NCI-H524 treated with DMSO at 0.1 percent for 48 hours (cell line): ENCODE data around the gene PFKP.

Source experiments
- DNase-seq: peaks from one replicate; lab custom pipeline; 2025; lab: John Stamatoyannopoulos, UW

Gene PFKP

GRCh38 chr10:3046981-3047547, 20.3 kb upstream of the PFKP start:
- DNase-seq = no peak

- DNase-seq = no peak
Observed at GRCh38 chr10:3047596-3047995, 19.8 kb upstream of the PFKP start.

GRCh38 chr10:3048119-3049019, 19.0 kb upstream of the PFKP start:
- DNase-seq = no peak

DNA sequence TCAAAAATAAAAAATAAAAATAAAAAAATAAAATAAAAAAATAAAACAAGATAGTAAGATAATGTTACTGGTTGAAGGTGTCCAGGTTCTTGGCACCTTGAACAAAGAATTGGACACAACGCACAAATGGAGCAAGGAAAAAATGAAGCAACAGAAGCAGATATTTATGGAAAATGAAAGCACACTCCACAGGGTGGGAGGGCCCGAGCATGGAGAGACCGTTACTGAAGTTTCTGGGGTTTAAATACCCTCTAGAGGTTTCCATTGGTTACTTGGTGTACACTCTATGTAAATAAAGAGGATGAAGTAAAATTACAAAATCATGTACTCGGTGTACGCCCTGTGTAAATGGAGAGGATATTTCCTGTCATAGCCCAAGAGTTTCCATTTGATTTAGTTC, 15.7 kb upstream of the PFKP start:
- DNase-seq = no peak

DNA sequence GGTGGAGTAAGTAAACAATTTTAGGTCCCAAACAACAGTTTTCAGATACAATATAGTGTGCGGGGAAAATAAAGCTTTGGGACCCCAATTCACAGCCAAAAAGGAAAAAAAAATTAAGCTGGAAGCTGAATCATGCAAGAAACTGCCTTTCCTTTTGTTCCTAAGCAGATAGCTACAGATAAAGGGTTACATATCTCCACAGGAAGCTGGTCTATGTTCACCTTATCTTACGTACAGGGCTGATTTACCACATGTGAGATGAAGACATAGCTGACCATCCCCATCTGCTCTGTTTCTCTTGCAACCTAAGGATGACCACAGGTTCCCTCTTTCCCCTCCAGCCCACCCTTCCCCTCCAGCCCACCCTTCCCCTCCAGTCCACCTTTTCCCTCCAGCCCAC, 14.2 kb upstream of the PFKP start:
- no peak for DNase-seq

GRCh38 chr10:3054183-3054850, 13.0 kb upstream of the PFKP start:
- no peak for DNase-seq

GRCh38 chr10:3054851-3055199, 12.5 kb upstream of the PFKP start:
- DNase-seq = no peak

DNA sequence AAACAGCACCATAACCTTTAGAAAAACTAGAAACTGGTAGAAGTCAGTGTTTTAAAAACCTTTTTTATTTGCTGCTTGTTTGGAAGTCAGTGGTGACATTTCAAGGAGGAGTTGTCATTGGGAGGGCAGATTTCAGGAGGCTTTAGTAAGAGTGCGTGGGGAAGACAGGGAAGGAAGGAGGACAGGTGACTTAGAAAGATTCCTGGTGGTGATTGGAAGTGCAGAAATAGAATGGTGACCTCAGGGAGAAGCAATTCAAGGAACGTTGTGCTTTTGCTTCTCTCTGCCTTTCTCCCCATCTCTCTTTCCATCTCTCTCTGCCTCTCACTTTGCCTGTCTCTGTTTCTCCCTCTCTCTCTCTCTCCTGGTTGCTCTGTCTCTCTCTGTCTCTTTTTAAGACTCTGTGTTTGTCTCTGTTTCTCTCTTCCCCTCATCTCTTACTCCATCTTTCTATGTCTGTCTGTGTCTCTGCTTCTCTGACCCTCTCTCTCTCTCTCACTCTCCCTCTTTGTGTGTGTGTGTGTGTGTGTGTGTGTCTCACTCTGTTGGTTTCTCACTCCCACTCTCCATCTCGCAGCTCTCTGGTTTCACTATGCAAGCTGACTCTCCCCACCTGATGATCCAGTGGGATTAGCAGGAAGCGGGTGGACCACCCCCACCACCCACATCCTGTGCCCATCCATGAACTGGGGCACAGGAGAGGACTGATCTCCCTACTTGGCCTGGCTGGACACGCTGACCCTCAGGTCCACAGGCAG, 10.9 kb upstream of the PFKP start:
- DNase-seq = no peak

GRCh38 chr10:3057946-3058345, 9.4 kb upstream of the PFKP start:
- no peak for DNase-seq

- no peak for DNase-seq
Observed at GRCh38 chr10:3059974-3060373, 7.4 kb upstream of the PFKP start.

DNA sequence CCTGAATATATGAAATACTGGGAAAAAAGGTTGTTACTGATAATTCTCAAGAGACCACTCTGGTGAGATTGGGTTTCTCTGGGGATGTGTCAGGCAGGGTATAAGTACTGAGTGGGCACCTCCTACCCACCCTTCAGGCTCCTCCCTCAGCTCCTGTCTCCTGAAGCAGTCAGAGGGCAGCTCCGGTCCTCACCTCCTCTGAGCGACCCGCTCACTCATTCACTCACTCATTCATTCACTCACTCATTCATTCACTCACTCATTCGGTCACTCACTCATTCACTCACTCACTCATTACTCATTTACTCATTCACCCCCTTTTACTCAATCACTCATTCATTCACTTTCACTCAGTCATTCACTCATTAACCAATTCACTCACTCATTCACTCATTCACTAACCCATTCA, 6.9 kb upstream of the PFKP start:
- DNase-seq = no peak

DNA sequence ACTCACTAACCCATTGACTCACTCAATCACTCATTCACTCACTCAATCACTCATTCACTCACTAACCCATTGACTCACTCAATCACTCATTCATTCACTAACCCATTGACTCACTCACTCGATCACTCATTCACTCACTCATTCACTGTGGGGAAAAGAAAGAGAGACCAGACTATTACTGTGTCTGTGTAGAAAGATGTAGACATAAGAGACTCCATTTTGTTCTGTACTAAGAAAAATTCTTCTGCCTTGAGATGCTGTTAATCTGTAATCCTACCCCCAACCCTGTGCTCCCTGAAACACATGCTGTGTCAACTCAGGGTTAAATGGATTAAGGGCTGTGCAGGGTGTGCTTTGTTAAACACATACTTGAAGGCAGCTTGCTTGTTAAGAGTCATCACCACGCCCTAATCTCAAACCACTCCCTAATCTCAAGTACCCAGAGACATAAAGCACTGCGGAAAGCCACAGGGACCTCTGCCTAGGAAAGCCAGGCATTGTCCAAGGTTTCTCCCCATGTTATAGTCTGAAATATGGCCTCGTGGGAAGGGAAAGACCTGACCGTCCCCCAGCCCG, 5.9 kb upstream of the PFKP start:
- DNase-seq = peak; percentile 41

- DNase-seq = no peak
Observed at GRCh38 chr10:3062502-3063186, 4.7 kb upstream of the PFKP start.

GRCh38 chr10:3064423-3064822, 2.9 kb upstream of the PFKP start:
- no peak for DNase-seq

- no peak for DNase-seq
Observed at GRCh38 chr10:3065622-3066021, 1.7 kb upstream of the PFKP start.

- DNase-seq = no peak
Observed at GRCh38 chr10:3066317-3067117, 831 bp upstream of the PFKP start.

DNA sequence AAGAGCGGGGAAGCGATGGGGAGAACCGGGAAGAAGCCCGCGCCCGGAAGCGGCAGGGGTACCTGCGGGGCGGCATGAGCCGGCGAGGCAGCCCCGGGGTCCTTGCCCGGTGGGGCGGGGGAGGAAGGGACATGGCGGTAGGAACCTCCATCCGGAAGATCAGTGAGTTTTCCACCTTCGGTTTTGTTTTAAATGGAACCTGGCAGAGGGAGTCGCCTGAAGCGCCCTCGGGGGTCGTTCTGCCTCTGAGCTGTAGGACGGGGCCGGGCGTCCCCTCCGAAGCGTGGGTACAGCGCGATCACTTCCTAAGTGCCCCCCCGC, 471 bp downstream of the PFKP start:
- no peak for DNase-seq

- DNase-seq = no peak
Observed at GRCh38 chr10:3068201-3068967, 1.0 kb downstream of the PFKP start.

DNA sequence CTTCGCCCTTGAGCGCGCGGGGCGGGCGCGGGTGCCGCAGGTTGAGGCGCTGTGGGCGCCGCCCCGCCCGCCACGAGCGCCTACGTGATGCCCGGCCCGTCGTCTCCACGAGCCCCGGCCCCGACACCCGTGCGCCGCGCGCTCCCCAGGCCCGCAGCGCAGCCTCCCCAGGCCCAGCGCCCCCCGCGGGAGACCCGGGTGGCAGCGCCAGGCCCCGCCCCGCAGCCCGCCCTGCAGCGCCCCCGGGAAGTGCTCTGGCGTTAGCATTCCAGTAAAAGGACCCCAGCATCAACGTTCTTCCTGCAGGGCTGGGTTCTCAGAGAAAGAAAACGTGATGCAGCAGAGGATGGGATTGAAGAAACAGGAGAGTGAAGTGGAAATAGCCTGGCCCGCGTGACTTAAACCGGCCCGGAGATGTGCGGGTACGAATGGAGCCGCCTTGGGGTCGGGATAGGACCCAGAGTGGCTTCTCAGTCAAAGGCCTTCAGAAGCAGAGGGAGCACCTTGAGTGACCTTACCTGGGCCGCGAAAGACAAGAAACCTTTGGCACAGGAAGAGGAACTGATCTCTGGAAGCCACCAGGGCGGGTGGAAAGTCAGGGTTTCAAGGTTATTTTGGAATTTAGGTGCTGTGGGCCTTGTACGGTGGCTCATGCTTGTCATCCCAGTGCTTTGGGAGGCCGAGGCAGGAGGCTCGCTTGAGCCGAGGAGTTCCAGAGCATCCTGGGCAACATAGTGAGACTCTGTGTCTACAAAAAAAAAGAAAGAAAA, 1.8 kb downstream of the PFKP start:
- DNase-seq = no peak
